Brain microvascular endothelial cell (primary cell): Measurements from ENCODE around the gene CNNM4.

Source experiments
- DNase-seq: peaks from one replicate; pipeline ENCODE4 v3.0.0-alpha.2; 2020
- H3K27ac ChIP-seq: fragments of 250-450 bp; sonication (Bioruptor Pico); 2 replicates; pipeline ENCODE4 v1.5.1; 2020; ENCODE audit warnings: mild to moderate bottlenecking, moderate library complexity
- H3K27me3 ChIP-seq: fragments of 250-450 bp; sonication (Bioruptor Pico); replicated peaks from 2 replicates; pipeline ENCODE4 v1.5.1; 2020; ENCODE audit warnings: mild to moderate bottlenecking
- H3K36me3 ChIP-seq: fragments of 250-450 bp; sonication (Bioruptor Pico); replicated peaks from 2 replicates; pipeline ENCODE4 v1.5.1; 2020; ENCODE audit warnings: mild to moderate bottlenecking
- H3K4me3 ChIP-seq: 2 replicates; pipeline ENCODE4 v1.5.1; 2011; ENCODE audit warnings: low read depth, mild to moderate bottlenecking, control low read depth, low read length, moderate library complexity
- CTCF ChIP-seq: IDR thresholded peaks from 2 replicates; pipeline ENCODE4 v1.5.1; 2011; ENCODE audit warnings: low read depth, mild to moderate bottlenecking, moderate library complexity, low read length, control low read depth, inconsistent platforms; ENCODE audit errors: missing control alignments
- in situ Hi-C: cut with HindIII; loops from 2 replicates; pipeline ENCODE4 v1.10.0; 2017; ENCODE audit warnings: low sequenced_read_pairs, low pct_ligation_motif_present

CNNM4 gene

GRCh38 chr2:96753661-96754282, 6.9 kb upstream of the CNNM4 start:
- H3K27me3 ChIP-seq: no peaks in the 10 kb centered on the region
- no peak overlapping the region for H3K27ac ChIP-seq
- DNase-seq: no peak
- in situ Hi-C loops: no loop called here
- TF ChIP-seq CTCF: no peak
- no peaks in the 10 kb centered on the region for H3K36me3 ChIP-seq
- no peak overlapping the region for H3K4me3 ChIP-seq

DNA sequence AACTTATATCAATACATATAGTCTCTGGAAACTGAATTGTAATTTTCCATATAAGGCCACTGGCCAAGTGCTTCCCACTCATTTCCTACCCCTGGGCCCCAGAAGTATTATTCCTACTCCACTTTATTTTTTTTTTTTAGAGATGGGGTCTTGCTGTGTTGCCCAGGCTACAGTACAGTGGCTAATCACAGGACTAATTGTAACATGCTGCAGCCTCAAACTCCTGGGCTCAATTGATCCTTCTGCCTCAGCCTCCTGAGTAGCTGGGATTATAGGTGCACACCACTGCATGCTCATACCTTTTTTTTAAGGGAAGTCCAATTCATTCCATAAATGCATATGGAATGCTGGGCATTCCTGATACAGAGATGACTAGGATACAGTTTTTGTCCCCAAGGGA, 6.4 kb upstream of the CNNM4 start:
- in situ Hi-C loops: no loop called here
- Histone ChIP-seq H3K36me3 (no peaks in the 10 kb centered on the region), H3K4me3 (no peak overlapping the region)

GRCh38 chr2:96756788-96757476, 3.8 kb upstream of the CNNM4 start:
- Histone ChIP-seq H3K36me3 (no peaks in the 10 kb centered on the region), H3K4me3 (no peak overlapping the region), H3K27ac (no peak overlapping the region), H3K27me3 (no peaks in the 10 kb centered on the region)
- in situ Hi-C loops: no loop called here
- no peak for DNase-seq
- TF ChIP-seq CTCF: no peak

More for the DNA sequence above, 6.4 kb upstream of the CNNM4 start:
- Histone ChIP-seq H3K27me3 (no peaks in the 10 kb centered on the region), H3K27ac (no peak overlapping the region)
- TF ChIP-seq CTCF: no peak
- DNase-seq: no peak

DNA sequence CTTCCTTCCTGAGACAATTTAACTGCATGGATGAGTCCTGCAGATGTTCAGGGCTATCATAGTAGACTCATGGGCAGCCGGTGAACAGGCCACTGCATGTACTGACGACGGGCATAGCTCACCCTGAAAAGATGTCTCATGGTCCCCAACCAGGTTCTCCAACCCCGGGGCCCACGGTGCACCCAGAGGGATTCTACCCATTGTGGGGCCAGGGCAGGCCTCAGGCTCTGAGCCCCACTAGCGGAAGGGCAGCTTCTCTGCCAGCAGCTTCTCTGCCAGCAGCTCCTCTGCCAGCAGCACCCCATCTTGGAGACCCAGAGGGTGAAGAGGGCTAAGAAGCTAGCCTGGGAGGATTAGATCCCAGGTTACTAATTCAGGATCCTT, 3.2 kb upstream of the CNNM4 start:
- Histone ChIP-seq H3K36me3 (no peaks in the 10 kb centered on the region), H3K27me3 (no peaks in the 10 kb centered on the region), H3K4me3 (no peak overlapping the region), H3K27ac (no peak overlapping the region)
- in situ Hi-C loops: no loop called here
- TF ChIP-seq CTCF: no peak
- no peak for DNase-seq

GRCh38 chr2:96758987-96759386, 1.7 kb upstream of the CNNM4 start:
- in situ Hi-C loops: no loop called here
- H3K27me3 ChIP-seq: no peaks in the 10 kb centered on the region
- no peak for DNase-seq
- H3K27ac ChIP-seq: no peak overlapping the region
- no peak overlapping the region for H3K4me3 ChIP-seq
- TF ChIP-seq CTCF: no peak
- H3K36me3 ChIP-seq: no peaks in the 10 kb centered on the region

DNA sequence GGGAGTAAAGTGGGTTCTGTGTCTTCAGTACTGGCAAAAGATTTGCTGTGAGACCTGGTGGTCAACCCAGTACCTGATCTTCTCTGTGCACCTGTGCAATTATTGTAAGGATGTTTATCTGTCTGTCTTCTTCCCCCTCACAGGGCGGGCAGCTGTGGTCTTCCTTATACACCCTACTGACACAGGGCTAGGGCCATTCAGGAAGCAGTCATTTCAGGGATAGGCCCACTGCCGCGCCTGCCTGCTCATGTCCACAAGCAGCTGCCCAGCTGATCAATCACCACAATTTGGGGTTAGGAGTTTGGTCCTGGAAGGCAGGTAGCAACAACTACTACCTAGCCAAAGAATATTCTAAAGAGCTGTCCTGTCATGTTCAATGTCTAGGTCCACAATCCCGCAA, 1.2 kb upstream of the CNNM4 start:
- no peak for TF ChIP-seq CTCF
- H3K27ac ChIP-seq: no peak overlapping the region
- no peak overlapping the region for H3K4me3 ChIP-seq

More for the DNA sequence above, 1.2 kb upstream of the CNNM4 start:
- in situ Hi-C loops: no loop called here
- Histone ChIP-seq H3K27me3 (no peaks in the 10 kb centered on the region), H3K36me3 (no peaks in the 10 kb centered on the region)
- DNase-seq: no peak
